GM19397 (cell line): ENCODE results near the gene GNA14.
"Not testable (repeated sequence)": the region's sequence is repeated elsewhere in the genome, so short reads cannot be mapped to it uniquely, and the experiment has no call there.

ENCODE experiments used
- ATAC-seq: cut with Tn5 transposase; IDR thresholded peaks from one replicate; pipeline ENCODE4 v1.9.1; 2021; ENCODE audit warnings: mild to moderate bottlenecking, moderate library complexity; ENCODE audit not compliant: unreplicated experiment

GNA14 gene

DNA sequence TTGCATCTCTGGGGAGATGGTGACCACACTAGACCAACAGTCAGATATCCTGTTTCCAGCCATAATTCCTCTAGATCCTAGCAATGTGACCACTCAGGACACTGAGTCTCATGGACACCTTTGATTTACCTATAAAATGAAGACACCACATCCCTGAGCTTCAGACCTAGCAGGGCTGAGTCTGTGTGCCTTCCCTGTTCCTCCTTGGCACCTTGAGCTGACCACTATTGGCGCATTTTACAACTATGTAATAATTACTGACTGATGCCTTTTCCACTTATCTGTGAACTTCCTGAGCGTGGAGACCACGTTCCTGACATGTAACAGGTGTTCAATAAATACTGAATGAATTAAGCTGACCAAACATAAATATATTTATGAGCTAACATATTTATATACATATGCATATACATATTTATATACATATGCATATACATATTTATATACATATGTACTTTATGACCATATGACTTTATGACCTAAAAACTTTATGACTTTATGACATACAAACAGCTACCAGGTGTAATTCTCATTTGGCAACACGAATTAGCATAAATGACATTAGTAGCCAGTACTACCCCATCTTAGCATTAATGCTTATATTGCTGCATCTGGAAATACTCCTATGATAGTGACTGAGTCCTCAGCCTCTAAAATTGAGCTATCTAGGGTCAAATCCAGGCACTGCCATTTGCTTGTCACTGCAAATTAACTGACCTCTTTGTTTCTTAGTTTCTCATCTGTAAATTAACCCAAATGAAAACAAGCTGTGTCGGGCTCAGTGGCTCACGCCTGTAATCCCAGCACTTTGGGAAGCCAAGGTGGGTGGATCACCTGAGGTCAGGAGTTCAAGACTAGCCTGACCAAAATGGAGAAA is 150.6 kb downstream of the GNA14 start:
- no peak for ATAC-seq

DNA sequence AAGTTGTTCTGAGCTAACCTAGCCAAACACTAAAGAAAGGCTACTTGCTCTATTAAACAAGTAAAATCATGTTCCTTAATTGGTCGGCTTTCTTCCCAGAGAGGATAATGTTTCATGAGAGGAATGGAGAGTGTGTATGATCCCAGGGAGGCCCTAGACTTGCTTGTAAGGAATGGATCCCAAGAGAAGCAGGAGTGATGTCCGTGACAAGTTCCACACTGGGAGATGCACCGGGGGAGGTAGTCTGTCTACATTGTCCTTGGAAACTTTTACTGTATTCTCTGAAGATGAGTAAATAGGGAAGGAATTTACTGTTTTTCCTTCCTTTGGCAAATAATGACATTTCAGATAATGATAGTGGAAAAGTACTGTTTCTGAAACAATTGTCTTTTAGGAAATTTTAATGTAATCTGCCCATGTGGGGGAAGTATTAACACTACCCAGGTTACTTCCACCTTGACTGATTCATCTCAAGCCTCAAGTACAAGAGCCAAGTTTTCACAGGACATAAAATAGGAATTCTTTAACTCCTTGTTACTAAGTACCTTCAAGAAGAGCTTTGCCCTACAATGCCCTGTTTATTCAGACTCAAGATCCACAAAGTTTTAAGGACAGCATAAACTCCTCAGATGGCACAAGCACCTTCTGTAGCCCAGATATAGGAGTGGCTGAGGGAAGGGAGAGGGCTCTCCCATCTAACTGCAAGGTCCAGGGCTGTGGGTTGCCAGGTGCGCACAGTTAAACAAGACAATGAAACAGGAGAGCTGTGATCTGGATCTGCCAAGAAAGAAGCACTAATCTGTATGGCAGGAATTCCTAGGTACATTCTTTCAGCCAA is 152.1 kb downstream of the GNA14 start:
- ATAC-seq = no peak

DNA sequence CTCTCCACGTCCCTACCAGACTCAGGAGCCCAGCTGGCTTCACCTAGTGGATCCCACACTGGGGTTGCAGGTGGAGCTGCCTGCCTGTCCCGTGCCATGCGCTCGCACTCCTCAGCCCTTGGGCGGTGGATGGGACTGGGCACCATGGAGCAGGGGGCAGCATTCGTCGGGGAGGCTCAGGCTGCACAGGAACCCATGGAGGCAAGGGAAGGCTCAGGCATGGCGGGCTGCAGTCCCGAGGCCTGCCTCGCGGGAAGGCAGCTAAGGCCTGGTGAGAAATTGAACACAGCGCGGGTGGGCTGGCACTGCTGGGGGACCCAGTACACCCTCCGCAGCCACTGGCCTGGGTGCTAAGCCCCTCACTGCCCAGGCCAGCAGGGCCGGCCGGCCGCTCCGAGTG is 157.8 kb downstream of the GNA14 start:
- ATAC-seq = not testable (repeated sequence)

DNA sequence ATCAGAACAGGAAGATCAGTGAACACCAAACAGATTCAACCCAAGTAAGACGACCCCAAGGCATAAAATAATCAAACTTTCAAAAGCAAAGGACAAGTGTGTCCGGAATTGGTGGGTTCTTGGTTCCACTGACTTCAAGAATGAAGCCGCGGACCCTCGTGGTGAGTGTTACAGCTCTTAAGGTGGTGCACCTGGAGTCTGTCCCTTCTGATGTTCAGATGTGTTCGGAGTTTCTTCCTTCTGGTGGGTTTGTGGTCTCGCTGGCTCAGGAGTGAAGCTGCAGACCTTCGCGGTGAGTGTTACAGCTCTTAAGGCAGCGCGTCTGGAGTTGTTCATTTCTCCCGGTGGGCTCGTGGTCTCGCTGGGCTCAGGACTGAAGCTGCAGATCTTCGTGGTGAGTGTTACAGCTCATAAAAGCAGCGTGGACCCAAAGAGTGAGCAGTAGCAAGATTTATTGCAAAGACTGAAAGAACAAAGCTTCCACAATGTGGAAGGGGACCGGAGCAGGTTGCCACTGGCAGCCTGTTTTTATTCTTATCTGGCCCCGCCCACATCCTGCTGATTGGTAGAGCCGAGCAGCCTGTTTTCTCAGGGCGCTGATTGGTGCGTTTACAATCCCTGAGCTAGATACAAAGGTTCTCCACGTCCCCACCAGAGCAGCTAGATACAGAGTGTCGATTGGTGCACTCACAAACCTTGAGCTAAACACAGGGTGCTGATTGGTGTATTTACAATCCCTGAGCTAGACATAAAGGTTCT is 158.5 kb downstream of the GNA14 start:
- not testable (repeated sequence) for ATAC-seq

DNA sequence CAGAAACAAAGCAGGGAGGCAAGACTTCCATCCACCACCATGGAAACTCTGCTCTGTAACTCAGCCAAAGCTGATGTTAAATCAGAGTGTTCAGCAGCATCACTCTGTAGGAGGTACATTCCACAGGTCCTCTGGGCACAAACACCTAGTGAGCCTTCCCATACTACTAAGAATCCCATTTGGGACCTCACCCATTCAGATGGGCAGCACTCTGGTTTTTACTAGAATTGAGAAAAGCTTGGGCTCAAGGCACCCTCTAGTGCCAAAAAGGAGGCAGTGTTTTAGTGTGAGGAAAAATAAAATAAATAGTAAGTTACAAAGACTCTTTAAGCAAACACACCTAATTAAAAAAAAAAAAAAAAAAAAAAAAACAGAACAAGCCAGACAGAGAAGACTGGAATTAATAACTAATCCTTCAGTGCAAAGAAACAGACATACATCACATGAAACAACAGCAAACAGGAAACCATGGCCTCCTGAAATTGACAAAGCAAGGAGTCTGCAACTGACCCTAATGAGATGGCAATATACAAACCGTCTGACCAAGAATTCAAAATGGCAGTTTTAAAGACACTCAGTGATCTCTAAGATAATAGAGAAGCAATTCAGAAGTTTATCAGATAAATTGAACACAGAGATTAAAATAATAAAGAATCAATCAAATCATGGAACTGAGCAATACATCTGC is 159.5 kb downstream of the GNA14 start:
- ATAC-seq = no peak

DNA sequence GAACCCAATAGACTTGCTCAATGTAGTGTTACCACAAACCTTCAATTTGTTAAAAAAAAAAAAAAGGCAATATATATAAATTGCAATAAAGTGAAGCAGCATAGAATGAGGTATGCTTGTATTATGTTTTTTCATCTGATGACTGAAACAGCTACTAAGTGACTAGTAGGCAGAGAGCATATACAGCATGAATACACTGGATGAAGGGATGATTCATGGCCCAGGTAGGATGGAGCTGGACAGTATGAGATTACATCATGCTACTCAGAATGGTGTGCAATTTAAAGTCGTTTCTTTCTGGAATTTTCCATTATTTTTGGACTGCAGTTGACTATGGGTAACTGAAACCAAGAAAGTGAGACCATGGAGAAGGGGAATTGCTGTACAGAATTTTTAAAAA is 161.2 kb downstream of the GNA14 start:
- no peak for ATAC-seq

DNA sequence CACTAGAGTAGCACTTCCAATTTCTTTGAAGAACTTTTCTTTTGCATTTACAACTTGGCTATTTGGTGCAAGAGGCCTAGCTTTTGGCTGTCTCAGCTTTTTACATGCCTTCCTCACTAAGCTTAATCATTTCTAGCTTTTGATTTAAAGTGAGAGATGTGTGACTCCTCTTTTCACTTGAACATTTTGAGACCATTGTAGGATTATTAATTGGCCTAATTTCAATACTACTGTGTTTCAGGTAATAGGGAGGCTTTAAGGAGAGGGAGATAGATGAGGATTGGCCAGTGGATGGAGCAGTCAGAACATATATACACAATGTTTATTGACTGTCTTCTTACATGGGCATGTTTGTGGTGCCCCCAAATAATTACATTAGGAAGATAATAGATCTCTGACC is 161.7 kb downstream of the GNA14 start:
- ATAC-seq = no peak

DNA sequence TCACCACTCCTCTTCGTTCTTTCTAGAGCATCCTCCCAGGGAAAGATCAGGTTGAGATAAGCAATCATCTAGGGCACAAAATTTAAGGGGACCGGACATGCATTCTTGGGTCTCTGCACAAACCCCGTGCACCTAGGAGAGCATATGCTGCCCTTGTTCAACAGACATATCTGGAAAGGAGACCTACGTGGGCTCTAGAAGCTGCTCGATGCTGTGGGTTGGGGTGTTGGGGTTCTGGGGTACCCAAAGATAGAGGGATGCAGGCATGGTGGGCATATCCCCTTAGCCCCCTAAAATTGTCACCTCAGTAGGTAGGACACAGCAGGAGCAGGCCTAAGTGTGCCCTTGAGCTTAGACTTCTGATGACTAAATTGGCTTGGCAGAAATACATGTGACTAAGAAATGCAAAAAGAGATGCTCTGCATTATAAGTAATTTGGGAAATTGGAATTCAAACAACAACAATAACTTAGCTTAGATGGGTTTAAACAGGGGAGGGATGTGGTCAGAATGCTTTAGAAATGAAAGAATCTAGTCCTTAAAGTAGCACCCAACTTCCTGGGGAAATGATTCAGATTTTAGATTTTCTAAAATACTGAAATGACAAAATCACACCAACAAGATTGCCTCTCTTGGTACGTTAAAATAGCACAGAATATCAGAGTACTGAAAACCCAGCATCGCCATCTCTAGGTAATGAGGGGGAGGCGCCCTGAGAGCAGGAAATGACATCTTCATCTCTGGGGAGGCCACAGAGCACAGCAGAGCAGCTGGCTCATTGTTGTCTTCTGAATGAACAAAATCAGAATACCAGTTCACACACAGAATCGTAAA is 172.3 kb downstream of the GNA14 start:
- ATAC-seq = peak; percentile 95

DNA sequence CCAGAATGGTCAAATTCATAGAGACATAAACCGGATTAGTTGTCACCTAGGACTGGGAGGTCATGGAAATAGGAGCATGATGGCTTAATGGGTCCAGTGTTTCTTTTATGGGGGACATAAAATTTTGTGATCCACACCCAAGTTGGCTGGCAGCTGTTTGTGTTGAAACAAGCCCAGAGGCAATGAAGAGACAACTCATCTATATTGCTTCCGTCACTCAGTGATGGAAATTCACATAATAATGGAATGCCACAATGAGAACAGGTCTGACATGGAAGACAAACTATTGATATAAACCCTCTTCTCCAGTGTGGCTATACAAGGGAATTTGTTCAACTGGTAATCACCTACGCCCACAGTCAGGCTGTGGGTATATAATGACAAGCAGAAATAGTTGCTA is 173.2 kb downstream of the GNA14 start:
- ATAC-seq = no peak

DNA sequence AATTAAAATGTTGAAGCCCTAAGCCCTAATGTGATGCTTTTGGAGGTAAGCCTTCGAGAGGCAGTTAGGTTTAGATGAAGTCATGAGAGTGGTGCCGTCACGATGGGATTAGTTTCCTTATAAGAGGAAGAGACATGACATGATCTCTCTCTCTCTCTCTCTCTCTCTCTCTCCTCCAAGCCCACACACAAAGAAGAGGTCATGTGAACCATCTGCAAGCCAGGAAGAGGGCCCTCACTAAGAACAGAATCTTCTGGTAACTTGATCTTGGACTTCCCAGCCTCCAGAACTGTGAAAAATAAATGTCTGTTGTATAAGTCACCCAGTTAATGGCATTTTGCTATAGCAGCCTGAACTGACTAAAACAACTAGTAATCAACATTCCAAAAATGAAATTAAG is 175.5 kb downstream of the GNA14 start:
- ATAC-seq = no peak

DNA sequence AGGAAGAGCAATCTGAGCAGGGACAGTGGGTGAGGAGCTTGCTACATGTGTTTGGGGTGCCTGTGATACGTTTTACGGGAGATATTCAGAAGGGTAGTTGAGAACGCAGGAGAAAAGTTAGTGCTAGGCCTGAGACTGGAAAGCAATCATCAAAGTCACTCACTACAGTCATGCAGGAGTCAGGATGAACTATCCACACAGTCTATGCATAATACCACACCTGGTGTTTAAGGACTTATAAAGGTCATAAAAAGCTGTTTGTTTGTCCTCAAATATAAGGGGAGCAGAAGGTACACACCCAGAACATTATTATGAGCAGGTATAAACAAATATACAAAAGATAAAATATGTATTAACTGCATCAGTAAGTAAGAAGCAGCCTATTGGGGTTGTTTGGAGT is 176.6 kb downstream of the GNA14 start:
- ATAC-seq = no peak

DNA sequence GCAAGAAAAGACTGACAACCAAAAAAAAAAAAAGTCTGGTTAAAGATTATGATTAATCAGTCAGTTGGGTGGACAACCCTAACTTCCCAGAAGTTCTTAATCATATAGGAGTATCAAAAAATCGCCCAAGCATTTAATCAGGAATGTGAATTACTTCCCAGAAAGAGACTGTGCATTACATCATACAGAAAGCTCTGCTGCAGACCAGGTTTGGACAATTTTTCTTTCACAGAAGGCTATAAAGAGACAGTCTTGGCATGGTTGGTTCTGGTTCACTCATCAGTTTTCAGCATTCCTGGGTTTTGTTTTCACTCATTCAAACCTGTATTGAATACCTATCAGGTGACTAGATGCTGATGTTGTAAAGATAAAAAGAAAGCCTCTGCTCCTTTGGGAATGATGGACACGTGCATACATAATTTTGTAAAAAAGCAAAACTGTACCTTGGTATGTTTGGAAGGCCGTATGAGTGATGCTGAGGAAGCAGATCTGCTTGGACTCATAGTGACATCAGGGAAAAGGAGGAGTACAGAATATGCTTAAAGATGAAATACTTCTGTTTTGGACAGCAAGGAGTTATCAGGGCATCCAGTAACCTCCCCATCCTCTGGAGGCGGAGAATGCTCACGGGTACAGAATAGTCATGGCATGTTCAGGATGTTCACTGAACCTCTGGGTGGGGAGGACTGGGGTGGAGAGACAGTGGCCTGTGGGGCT is 178.4 kb downstream of the GNA14 start:
- ATAC-seq = no peak

DNA sequence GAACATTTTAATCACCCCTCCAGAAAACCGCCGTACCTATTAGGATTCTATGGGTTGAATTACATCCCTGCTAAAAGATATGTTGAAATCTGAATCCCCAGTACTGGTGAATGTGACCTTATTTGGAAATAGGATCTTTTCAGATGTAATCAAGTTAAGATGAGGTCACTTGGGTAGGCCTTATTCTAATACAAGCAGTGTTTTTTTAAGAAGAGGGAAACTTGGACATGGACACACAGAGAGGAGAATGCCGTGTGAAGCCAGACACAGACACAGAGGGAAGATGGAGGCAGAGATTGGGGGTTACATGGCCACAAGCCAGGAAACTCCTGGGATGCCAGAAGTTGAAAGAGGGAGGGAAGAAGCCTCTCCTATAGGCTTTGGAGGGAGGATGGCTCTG is 183.5 kb downstream of the GNA14 start:
- ATAC-seq = no peak

DNA sequence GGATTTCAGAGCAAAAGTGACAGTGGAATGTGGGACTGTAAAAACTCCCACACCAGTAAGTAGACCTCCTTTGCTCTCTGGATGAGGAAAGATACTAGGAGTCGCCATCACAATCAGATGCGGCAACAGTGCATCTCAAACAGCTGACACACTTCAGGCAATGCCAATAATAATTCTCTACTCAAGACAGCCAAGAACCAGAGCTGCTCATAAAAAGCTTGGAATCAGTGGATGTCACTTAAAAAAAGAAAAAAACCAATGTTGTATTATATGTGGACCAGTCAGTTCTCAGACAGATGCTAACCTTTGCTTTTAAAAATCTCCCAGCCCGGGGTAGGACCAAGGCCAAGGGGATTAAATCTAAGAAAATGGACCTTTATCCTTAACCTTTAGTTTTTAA is 185.0 kb downstream of the GNA14 start:
- no peak for ATAC-seq

DNA sequence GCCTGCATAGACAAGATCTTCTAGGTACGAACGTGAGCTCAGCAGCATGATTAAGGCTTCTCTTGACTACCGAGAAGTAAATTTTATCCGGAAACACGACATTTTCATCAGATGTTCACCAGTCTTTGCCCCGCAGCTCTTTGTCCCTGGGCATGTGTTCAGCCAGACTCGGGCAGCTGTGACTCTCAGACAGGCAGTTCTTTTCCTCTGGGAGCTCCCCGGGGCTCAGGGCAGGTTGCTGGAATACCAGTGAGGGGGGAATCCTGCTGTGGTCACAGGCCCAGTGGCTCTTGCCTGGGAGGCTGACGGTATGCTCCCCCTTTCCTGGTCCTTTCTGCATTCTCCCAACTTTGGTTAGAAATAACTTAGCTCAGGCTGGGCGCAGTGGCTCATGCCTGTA is 186.1 kb downstream of the GNA14 start:
- no peak for ATAC-seq

DNA sequence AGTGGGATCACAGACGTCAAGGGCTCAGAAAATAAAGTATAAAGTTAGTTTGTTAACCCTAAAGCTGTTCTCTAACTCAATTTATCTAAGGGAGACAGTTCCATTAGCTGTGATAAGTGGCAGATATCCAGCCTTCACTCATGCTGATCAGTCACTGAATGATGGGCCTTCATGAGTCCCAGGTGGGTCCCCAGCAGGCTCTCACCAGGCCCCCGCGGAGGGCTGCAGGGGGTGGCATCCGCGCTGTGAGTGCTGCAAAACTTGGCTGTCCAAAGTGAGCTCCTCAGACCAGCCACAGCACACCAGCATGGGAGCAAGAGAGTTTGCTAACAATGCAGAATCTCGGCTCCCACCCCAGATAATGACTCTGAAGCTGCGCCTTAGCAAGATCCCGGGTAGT is 187.2 kb downstream of the GNA14 start:
- no peak for ATAC-seq

DNA sequence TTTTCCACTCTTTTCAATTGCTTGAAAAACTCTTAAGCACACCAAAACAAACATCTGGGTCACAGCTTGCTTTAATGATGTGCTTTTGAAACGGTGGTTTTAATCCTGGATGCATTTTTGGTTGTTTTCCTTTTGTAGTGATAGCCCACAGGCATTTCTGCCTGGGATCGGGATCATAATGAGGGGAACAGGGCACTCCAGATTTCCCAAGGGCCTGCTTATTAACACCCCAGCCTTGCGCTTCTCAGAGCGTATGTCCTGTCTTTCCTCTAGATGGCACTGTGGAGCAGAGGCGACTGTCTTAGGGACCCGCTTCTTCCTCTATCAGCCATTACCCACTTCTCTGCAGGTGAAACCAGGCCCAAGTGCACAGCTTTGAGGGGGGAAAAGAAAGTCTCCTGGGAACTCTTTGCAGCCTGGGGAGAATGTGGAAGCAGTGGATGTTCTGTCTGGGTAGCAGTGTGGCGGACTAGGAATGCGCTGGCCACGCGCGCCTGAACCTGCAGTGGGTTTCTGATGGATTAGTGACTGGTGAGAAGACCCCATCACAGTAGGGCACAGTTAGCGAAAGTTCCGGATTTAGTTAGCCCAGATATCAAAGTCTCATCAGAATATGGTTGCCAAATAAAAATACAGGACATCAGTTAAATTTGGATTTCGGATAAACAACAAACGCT is 190.1 kb downstream of the GNA14 start:
- peak; percentile 76 for ATAC-seq

DNA sequence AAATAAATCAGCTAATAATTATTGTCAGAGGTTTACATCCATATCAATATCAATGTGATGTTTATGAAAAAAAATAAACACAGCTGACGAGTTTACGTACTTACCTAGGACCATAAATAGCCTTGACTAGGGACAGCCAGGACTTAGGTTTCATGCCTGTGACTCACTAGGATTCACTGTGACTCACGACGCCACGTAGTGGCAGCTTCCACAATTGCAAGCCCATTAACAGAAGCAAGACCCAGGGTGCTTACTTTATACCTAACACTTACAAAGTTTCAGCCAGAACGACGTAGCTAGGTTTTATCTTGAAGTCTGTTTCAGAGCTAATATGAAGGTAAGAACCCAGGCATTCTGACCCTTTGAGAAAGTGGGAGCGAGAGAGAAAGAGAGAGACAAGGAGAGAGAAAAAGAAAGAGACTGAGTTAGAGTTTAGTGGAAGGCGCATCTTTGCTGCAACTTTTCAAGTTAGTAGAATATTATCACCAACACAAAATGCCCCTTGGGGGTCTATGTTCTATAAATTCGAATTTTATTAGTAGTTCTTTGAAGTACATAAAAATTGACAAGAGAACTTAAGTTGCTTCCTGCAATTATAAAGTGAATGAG is 191.2 kb downstream of the GNA14 start:
- peak; percentile 63 for ATAC-seq
